Measurements from ENCODE around the gene ANKMY2.

DNA sequence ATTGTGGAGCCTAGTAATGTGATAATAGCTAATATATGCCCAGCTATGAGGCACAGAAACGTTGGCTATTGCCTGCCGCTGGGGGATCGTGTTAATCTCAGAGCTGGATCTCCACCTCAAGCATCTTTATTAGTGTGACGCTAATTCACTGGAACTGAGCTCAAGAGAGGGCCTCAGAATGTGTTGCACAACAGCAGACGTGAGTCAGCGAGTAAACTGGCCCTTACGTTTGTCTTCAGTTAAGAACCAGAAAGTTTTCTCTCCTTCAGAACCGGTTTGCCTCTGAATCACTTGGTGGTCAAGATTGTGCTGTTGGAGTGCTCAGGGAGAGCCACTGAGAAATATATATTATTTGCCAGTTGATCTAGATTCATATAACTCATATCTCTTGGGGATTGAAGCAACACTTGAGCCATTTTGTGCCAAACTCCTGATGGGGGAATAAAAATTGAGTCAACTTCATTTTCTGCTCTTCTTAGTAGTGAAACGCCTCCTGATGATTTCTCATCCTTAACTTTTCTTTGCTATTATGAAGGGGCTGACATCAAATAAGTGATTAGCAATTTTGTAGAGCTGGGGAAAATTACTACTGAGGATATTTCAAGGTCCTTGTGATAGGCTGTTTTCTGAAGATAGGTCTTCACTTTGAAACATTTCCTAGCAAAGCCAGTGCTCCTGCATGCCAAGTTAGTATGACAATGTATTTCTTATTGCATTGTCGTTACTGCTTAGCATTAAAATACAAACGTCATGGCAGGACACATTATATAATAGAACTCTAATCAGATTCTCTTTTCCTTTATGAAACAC is 22.7 kb upstream of the ANKMY2 start:
- TF ChIP-seq POLR2A (IDR thresholded peaks at IDR 0.05; ENCODE audit: low read depth, low read length) (no peak), TAF1 (IDR thresholded peaks at IDR 0.05; ENCODE audit: borderline replicate concordance, low read depth, low read length) (no peak), POLR2AphosphoS5 (IDR thresholded peaks at IDR 0.05; ENCODE audit: low read depth, low read length) (no peak)
